Measurements from ENCODE around the gene MID1. TPM values are rescaled to one million over a fixed set of nuclear protein-coding genes. Genes with fewer than 3 reads are reported as not detected.

Gene MID1
- total and polyA plus RNA-seq, 4 donors = 4.3 to 25.8 (median 12.9) TPM

DNA sequence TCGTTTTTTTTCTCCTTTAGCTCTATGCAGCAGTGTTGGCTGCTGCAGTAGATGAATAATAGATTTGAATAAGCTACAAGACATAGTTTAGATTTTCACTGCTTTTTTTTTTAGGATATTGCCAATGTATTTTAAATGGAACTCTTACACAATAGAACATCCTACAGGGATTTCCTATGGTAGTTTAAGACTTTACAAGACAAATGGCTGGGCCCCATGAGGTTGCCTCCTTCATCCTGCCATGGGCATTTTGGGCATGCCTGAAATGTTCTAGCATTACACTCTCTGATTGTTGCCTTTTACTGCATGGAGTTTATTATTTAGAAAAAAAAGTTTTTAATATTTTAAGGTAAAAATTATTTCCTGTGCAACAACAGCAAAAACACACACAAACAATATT, 74.5 kb downstream of the MID1 start:
- WGBS, 2 donors = 18 to 56% methylated on average over 1 of the region's 1 CpG
- Histone ChIP-seq H3K36me3 (ENCODE audit: control insufficient read depth in 4 of 4, insufficient read depth in 4 of 4, low read length in 4 of 4) (no peaks in the 10 kb centered on the region), H3K27me3 (ENCODE audit: control insufficient read depth in 3 of 3, insufficient read depth in 3 of 3, low read length in 2 of 3) (peaks cover 0 to 7% (median 0%) of the 10 kb centered on the region in 3 donors), H3K4me3 (no peak overlapping the region), H3K9ac (ENCODE audit: insufficient read depth in 1 of 2, low read length in 2 of 2) (no peak overlapping the region), H3K9me3 (ENCODE audit: control insufficient read depth in 4 of 4, insufficient read depth in 3 of 4, low read length in 3 of 4) (no peaks in the 10 kb centered on the region), H3K4me1 (ENCODE audit: control insufficient read depth in 5 of 5, insufficient read depth in 5 of 5, low read length in 5 of 5) (peaks cover 0 to 16% (median 0%) of the 10 kb centered on the region in 5 donors), H3K27ac (ENCODE audit: low read depth in 1 of 2, low read length in 1 of 2) (no peak overlapping the region)
- no peak for TF ChIP-seq CTCF (IDR thresholded peaks at IDR 0.05; ENCODE audit: control extremely low read depth, extremely low read depth)
- no peak for ATAC-seq (ENCODE audit: insufficient read depth, low FRiP score)
- no peak for DNase-seq

GRCh38 chrX:10542586-10542985, 77.8 kb downstream of the MID1 start:
- no peaks in the 10 kb centered on the region for H3K36me3 ChIP-seq (ENCODE audit: control insufficient read depth in 4 of 4, insufficient read depth in 4 of 4, low read length in 4 of 4)
- H3K4me1 ChIP-seq (ENCODE audit: control insufficient read depth in 5 of 5, insufficient read depth in 5 of 5, low read length in 5 of 5) = peaks cover 0 to 16% (median 0%) of the 10 kb centered on the region in 5 donors
- peaks cover 0 to 8% (median 0%) of the 10 kb centered on the region in 3 donors for H3K27me3 ChIP-seq (ENCODE audit: control insufficient read depth in 3 of 3, insufficient read depth in 3 of 3, low read length in 2 of 3)
- H3K9me3 ChIP-seq (ENCODE audit: control insufficient read depth in 4 of 4, insufficient read depth in 3 of 4, low read length in 3 of 4) = no peaks in the 10 kb centered on the region
- no peak overlapping the region for H3K27ac ChIP-seq (ENCODE audit: low read depth in 1 of 2, low read length in 1 of 2)
- no peak for ATAC-seq (ENCODE audit: insufficient read depth, low FRiP score)
- no peak overlapping the region for H3K9ac ChIP-seq (ENCODE audit: insufficient read depth in 1 of 2, low read length in 2 of 2)
- TF ChIP-seq CTCF (IDR thresholded peaks at IDR 0.05; ENCODE audit: control extremely low read depth, extremely low read depth) = no peak
- no peak overlapping the region for H3K4me3 ChIP-seq
- DNase-seq = peak in 2 of 3 donors; percentile 39 to 54
- WGBS, 2 donors = 84 to 90% methylated on average over 1 of the region's 1 CpG

DNA sequence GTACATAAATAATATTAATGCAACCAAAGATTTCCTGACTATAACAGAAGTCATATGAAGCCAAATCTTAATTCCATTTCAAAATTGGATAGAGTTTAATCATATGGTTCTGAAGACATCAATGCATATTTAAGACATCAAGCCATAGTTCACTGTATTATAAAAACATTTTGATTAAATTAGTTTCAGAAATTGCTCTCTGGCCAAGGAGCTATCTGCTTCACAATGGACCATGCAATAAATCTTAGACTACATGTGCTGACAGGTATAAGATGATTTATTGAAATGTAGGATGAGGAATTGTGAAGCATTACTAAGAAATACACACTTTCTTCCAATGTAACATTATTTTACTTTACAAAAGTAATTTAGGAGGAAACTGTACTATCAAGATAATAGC, 81.6 kb downstream of the MID1 start:
- Histone ChIP-seq H3K4me1 (ENCODE audit: control insufficient read depth in 5 of 5, insufficient read depth in 5 of 5, low read length in 5 of 5) (peaks cover 0 to 14% (median 5%) of the 10 kb centered on the region in 5 donors), H3K36me3 (ENCODE audit: control insufficient read depth in 4 of 4, insufficient read depth in 4 of 4, low read length in 4 of 4) (no peaks in the 10 kb centered on the region), H3K9ac (ENCODE audit: insufficient read depth in 1 of 2, low read length in 2 of 2) (no peak overlapping the region), H3K9me3 (ENCODE audit: control insufficient read depth in 4 of 4, insufficient read depth in 3 of 4, low read length in 3 of 4) (no peaks in the 10 kb centered on the region), H3K27me3 (ENCODE audit: control insufficient read depth in 3 of 3, insufficient read depth in 3 of 3, low read length in 2 of 3) (peaks cover 0 to 3% (median 0%) of the 10 kb centered on the region in 3 donors), H3K4me3 (no peak overlapping the region), H3K27ac (ENCODE audit: low read depth in 1 of 2, low read length in 1 of 2) (no peak overlapping the region)
- ATAC-seq (ENCODE audit: insufficient read depth, low FRiP score) = no peak
- TF ChIP-seq CTCF (IDR thresholded peaks at IDR 0.05; ENCODE audit: control extremely low read depth, extremely low read depth) = no peak
- no peak for DNase-seq

- Histone ChIP-seq H3K27me3 (ENCODE audit: control insufficient read depth in 3 of 3, insufficient read depth in 3 of 3, low read length in 2 of 3) (peaks cover 0 to 3% (median 0%) of the 10 kb centered on the region in 3 donors), H3K9ac (ENCODE audit: insufficient read depth in 1 of 2, low read length in 2 of 2) (no peak overlapping the region), H3K4me3 (no peak overlapping the region), H3K36me3 (ENCODE audit: control insufficient read depth in 4 of 4, insufficient read depth in 4 of 4, low read length in 4 of 4) (no peaks in the 10 kb centered on the region), H3K4me1 (ENCODE audit: control insufficient read depth in 5 of 5, insufficient read depth in 5 of 5, low read length in 5 of 5) (peaks cover 0 to 5% (median 5%) of the 10 kb centered on the region in 5 donors), H3K9me3 (ENCODE audit: control insufficient read depth in 4 of 4, insufficient read depth in 3 of 4, low read length in 3 of 4) (no peaks in the 10 kb centered on the region), H3K27ac (ENCODE audit: low read depth in 1 of 2, low read length in 1 of 2) (no peak overlapping the region)
- DNase-seq = no peak
- no peak for ATAC-seq (ENCODE audit: insufficient read depth, low FRiP score)
- no peak for TF ChIP-seq CTCF (IDR thresholded peaks at IDR 0.05; ENCODE audit: control extremely low read depth, extremely low read depth)
- 74 to 88% methylated on average over 2 of the region's 2 CpGs for WGBS, 2 donors
These were observed 83.1 kb downstream of the MID1 start for GRCh38 chrX:10537308-10537707.
